ENCODE measurements around the gene IL19. TPM values are rescaled to one million over a fixed set of nuclear protein-coding genes. Genes with fewer than 3 reads are reported as not detected.

IL19 gene
- total and polyA plus RNA-seq, 2 experiments from 2014 or later = 0.37 TPM; not detected in 1

DNA sequence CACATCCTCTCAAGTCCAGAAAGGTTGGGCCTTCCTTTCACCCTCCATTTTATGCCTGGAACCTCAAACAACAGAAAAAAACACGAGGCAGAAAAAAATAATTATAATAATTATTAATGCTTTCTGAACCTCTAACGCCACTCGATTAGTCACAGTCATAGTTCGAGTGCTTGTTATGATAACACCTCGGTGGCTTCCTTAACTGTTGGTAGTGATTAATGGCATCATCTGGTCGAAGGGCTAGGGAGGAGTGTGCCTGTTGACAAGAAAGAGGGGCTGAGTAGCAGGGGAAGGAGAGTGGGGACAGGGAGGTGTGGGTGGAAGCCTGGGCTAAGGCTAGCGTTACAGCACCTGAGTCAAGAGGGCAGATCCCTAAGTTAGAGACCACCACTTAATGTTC lies 23.0 kb downstream of the IL19 start:
- H3K36me3 ChIP-seq (replicated peaks; ENCODE audit: insufficient read depth, low read depth) = no peaks in the 10 kb centered on the region
- no peak for DNase-seq (ENCODE audit: low spot score)
- no peak overlapping the region for H2AFZ ChIP-seq
- no peak overlapping the region for H3K4me3 ChIP-seq
- H3K9me3 ChIP-seq (ENCODE audit: low read depth) = no peaks in the 10 kb centered on the region
- no peaks in the 10 kb centered on the region for H3K4me1 ChIP-seq (ENCODE audit: insufficient read depth)
- 85% methylated on average over 7 of the region's 7 CpGs for WGBS (ENCODE audit: low lambda C conversion rate, missing lambda C conversion rate)
- no peak overlapping the region for H3K4me2 ChIP-seq
- H4K20me1 ChIP-seq (ENCODE audit: insufficient read depth, poor library complexity, severe bottlenecking) = no peaks in the 10 kb centered on the region
- no peaks in the 10 kb centered on the region for H3K9me2 ChIP-seq (replicated peaks; ENCODE audit: insufficient read depth)
- no peaks in the 10 kb centered on the region for H3K27me3 ChIP-seq
- TF ChIP-seq, protein P1, sequence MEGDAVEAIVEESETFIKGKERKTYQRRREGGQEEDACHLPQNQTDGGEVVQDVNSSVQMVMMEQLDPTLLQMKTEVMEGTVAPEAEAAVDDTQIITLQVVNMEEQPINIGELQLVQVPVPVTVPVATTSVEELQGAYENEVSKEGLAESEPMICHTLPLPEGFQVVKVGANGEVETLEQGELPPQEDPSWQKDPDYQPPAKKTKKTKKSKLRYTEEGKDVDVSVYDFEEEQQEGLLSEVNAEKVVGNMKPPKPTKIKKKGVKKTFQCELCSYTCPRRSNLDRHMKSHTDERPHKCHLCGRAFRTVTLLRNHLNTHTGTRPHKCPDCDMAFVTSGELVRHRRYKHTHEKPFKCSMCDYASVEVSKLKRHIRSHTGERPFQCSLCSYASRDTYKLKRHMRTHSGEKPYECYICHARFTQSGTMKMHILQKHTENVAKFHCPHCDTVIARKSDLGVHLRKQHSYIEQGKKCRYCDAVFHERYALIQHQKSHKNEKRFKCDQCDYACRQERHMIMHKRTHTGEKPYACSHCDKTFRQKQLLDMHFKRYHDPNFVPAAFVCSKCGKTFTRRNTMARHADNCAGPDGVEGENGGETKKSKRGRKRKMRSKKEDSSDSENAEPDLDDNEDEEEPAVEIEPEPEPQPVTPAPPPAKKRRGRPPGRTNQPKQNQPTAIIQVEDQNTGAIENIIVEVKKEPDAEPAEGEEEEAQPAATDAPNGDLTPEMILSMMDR (IDR thresholded peaks at IDR 0.05; ENCODE audit: poor library complexity) = no peak
- TF ChIP-seq EZH2 (IDR thresholded peaks at IDR 0.05; ENCODE audit: borderline replicate concordance) (no peak), EZH2phosphoT487 (IDR thresholded peaks at IDR 0.05; ENCODE audit: low read depth, severe bottlenecking, unreplicated experiment) (no peak)
- no peaks in the 10 kb centered on the region for H3K79me2 ChIP-seq
- H3K27ac ChIP-seq = no peak overlapping the region

DNA sequence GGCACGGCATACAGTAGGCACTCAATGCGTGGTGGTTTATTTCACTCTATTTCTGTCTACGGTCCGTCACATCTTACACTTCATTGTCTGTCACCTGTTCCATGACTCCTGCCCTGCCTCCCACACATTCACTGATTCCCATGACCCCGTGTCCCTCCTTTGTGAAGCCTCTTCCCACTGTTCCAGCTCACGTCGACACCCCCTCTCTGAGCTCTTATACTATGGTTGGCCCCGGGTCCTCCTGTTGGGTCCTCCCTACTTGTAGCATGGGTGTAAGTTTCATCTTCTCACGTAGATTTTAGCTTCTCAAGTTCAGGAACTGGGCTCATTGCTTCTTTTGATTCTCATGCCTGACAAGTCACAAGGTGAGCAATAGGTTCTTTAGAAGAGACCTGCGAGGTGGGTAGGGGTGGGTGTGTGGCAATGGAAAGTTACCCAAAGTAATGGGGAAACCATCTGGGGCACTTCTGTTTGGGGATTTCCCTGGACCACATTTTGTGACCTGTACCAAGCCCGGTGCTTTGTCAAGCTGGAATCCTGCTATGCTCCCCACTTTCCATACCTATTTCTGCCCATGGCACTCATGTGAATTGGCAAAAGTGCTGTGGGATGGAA lies 23.8 kb downstream of the IL19 start:
- Histone ChIP-seq H3K4me3 (no peak overlapping the region), H3K4me2 (no peak overlapping the region), H2AFZ (no peak overlapping the region), H3K9me3 (ENCODE audit: low read depth) (no peaks in the 10 kb centered on the region), H3K27ac (no peak overlapping the region), H3K4me1 (ENCODE audit: insufficient read depth) (no peaks in the 10 kb centered on the region), H3K27me3 (no peaks in the 10 kb centered on the region), H3K9me2 (replicated peaks; ENCODE audit: insufficient read depth) (no peaks in the 10 kb centered on the region), H3K36me3 (replicated peaks; ENCODE audit: insufficient read depth, low read depth) (no peaks in the 10 kb centered on the region), H4K20me1 (ENCODE audit: insufficient read depth, poor library complexity, severe bottlenecking) (no peaks in the 10 kb centered on the region), H3K79me2 (no peaks in the 10 kb centered on the region)
- DNase-seq (ENCODE audit: low spot score) = no peak
- TF ChIP-seq EZH2 (IDR thresholded peaks at IDR 0.05; ENCODE audit: borderline replicate concordance) = no peak
- TF ChIP-seq, protein P1 (IDR thresholded peaks at IDR 0.05; ENCODE audit: poor library complexity) = no peak
- no peak for TF ChIP-seq EZH2phosphoT487 (IDR thresholded peaks at IDR 0.05; ENCODE audit: low read depth, severe bottlenecking, unreplicated experiment)
- 94% methylated on average over 11 of the region's 11 CpGs for WGBS (ENCODE audit: low lambda C conversion rate, missing lambda C conversion rate)

DNA sequence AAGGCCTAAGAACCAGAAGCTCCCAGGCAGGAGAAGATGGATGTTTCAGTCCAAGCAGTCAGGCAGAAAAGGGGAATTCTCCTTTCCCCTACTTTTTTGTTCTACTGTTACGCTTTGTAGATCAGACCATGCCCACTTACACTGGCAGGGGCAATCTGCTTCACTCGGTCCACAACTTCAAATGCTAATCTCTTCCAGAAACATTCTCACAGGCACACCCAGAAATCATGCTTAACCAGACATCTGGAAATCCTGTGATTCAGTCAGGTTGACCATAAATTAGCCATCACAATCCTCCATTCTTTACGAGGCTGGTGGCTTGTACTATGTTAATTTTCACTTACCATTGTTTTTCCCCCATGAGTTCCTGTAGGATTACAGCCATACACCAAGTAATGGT lies 25.5 kb downstream of the IL19 start:
- DNase-seq (ENCODE audit: low spot score) = no peak
- 71% methylated on average over 3 of the region's 3 CpGs for WGBS (ENCODE audit: low lambda C conversion rate, missing lambda C conversion rate)
- TF ChIP-seq EZH2phosphoT487 (IDR thresholded peaks at IDR 0.05; ENCODE audit: low read depth, severe bottlenecking, unreplicated experiment) (no peak), EZH2 (IDR thresholded peaks at IDR 0.05; ENCODE audit: borderline replicate concordance) (no peak)
- TF ChIP-seq, protein P1 (IDR thresholded peaks at IDR 0.05; ENCODE audit: poor library complexity) = no peak
- Histone ChIP-seq H3K27ac (no peak overlapping the region), H3K79me2 (no peaks in the 10 kb centered on the region), H3K9me3 (ENCODE audit: low read depth) (no peaks in the 10 kb centered on the region), H3K4me1 (ENCODE audit: insufficient read depth) (no peaks in the 10 kb centered on the region), H3K9me2 (replicated peaks; ENCODE audit: insufficient read depth) (no peaks in the 10 kb centered on the region), H3K4me3 (no peak overlapping the region), H3K36me3 (replicated peaks; ENCODE audit: insufficient read depth, low read depth) (no peaks in the 10 kb centered on the region), H2AFZ (no peak overlapping the region), H3K4me2 (no peak overlapping the region), H3K27me3 (no peaks in the 10 kb centered on the region), H4K20me1 (ENCODE audit: insufficient read depth, poor library complexity, severe bottlenecking) (no peaks in the 10 kb centered on the region)

Measured in hepatocyte (in vitro differentiated cells).